NCI-H510A treated with DMSO at 0.1 percent for 48 hours (cell line): ENCODE data around the gene STRN3.
"Not testable (repeated sequence)": the region's sequence is repeated elsewhere in the genome, so short reads cannot be mapped to it uniquely, and the experiment has no call there.

Experiments
- DNase-seq: peaks from one replicate; lab custom pipeline; 2025; lab: John Stamatoyannopoulos, UW

STRN3 gene

DNA sequence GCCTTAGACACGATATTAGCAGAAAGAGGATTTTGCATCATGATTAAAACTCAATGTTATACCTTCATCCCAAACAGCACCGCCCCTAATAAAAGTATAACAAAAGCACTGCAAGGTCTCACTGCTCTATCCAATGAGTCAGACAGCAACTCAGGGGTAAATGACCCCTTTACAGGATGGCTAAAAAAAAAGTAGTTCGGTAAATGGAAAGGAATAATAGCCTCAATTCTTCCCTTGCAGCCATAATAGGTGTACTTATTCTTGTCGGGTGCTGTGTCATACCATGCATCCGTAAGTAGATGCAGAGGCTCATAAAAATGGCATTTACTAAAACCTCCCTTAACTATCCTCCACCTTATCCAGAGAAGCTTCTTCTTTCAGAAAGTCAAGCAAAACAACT lies 54.6 kb downstream of the STRN3 start:
- DNase-seq = no peak

- not testable (repeated sequence) for DNase-seq
Measured at GRCh38 chr14:30969796-30970195, 56.4 kb downstream of the STRN3 start.

GRCh38 chr14:30967364-30968098 lies 58.6 kb downstream of the STRN3 start:
- not testable (repeated sequence) for DNase-seq

DNA sequence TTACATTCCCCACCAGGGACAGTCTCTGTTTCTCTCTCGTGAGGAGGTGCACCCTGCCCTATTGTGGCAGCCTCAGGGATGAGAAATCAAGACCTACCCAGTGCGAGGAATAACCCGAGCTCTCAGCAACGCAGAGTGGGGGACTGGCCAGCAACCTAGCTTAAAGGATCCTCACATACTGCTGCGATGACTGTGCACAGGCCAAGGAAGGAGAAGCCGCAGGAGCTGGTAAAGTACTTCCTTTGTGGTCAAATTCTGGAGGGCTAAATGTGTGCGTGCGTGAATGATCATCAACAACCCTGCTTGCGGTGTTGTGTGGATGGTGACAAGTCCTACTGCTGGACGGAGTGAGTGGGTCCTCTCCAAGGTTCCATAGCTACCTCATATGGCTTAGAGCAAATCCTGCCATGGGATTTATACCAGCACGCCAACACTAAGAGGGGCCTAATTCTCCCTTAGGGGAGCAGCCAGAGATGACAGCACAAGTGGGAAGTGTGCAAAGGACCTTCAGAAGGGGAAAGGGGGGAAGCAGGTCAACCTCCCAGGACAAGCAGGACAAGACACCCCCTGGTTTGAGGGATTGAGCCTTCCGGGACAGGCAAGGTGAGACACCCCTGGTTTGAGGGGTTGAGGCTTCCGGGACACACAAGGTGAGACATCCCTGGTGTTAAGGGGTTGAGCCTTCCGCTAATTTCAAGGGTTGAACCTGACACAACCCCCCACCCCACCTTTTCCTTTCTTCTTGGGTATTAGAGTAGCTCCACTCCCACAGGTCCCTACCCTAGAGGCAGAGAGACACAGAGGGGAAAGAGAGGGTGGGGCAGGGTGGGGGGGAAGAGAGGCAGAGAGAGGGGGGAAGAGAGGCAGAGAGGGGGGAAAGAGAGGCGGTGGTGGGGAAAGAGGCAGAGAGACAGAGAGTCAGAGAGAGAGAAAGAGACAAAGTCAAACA lies 59.5 kb downstream of the STRN3 start:
- no peak for DNase-seq

- DNase-seq = not testable (repeated sequence)
Measured at GRCh38 chr14:30965861-30966260, 60.3 kb downstream of the STRN3 start.

DNA sequence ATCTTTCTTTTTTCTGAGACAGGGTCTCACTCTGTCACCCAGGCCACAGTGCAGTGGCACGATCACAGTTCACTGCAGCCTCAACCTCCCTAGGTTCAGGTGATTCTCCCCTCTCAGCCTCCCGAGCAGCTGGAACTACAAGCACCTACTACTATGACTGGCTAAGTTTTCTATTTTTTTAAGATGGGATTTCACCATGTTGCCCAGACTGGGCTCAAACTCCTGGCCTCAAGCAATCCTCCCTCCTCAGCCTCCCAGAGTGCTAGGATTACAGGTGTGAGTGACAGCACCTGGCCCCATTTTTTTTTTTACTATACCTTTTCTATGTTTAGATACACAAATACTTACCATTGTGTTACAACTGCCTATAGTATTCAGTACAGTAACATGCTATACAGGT lies 63.6 kb downstream of the STRN3 start:
- not testable (repeated sequence) for DNase-seq

DNA sequence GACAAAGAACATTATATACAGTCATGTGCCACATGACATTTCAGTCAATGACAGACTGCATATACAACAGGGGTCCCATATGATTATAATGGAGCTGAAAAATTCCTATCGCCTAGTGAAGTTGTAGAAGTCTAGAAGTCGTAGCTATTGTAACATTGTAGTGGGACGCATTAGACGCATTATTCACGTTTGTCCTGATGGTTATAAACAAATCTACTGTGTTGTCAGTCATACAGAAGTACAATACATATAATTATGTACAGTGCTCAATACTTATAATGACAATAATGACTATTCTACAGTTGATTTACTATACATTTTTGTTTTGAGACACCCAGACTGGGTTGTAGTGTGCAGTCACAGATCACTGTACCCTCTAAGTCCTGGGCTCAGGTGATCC lies 64.8 kb downstream of the STRN3 start:
- DNase-seq = no peak

- DNase-seq = no peak
Measured at GRCh38 chr14:30960216-30960615, 66.0 kb downstream of the STRN3 start.

DNA sequence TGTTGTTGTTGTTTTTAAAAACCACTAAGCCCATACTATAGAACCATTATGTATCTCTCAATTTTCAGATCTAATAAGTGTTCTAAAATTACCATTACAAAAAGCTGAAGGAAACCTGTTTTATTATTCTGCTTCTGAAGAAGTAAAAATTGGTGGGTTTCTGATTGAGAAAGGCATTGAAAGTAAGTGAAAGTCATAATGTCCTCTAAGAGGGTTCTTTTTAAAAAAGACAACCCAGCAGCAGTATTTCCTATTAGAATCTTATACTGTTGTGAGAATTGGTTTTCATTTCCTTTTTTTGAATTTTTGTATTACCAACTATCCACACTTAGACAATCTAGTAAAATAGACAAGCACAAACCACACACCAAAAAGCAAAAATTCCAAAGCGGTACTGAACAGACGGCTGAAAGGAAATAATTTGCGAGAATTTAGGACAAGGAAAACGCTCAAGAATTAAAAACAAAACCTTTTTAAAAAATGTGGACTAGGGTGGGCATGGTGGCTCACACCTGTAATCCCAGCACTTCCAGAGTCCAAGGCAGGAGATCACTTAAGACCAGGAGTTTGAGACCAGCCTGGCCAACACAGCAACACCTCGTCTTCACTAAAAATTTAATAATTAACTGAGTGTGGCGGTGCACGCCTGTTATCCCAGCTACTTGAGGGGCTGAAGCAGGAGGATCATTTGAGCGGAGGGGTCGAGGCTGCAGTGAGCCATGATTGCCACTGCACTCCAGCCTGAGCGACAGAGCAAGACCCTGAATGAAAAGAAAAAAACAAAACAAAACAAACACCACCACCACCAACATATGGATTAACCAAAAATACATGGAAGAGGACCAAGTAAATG lies 67.4 kb downstream of the STRN3 start:
- no peak for DNase-seq

DNA sequence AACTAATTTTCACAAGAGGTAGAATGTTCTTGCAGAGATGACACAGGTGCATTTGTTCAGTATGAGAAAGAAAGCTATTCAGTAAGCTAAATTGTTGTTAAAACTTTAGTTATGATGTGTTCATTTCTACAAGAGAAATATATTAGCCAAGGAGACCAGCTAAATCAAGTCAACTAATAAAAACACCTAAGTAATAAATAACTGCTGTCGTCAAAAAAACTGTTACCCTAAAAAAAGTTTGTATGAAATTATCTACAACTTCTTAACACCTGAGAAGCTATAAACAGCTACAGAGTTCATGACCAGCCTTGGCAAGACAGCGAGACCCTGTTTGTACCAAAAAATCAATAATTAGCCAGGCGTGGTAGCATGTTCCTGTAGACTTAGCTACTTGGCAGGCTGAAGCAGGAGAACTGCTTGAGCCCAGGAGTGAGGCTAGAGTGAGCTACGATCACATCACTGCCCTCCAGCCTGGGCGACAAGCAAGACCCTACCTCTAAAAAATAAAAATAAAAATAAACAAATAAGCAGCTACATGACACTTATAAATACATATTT lies 68.3 kb downstream of the STRN3 start:
- no peak for DNase-seq

GRCh38 chr14:30949651-30950050 lies 76.5 kb downstream of the STRN3 start:
- DNase-seq = no peak

GRCh38 chr14:30943694-30944093 lies 82.5 kb downstream of the STRN3 start:
- DNase-seq = no peak

- DNase-seq = no peak
Measured at GRCh38 chr14:30940886-30941285, 85.3 kb downstream of the STRN3 start.

- no peak for DNase-seq
Measured at GRCh38 chr14:30938617-30939016, 87.6 kb downstream of the STRN3 start.

DNA sequence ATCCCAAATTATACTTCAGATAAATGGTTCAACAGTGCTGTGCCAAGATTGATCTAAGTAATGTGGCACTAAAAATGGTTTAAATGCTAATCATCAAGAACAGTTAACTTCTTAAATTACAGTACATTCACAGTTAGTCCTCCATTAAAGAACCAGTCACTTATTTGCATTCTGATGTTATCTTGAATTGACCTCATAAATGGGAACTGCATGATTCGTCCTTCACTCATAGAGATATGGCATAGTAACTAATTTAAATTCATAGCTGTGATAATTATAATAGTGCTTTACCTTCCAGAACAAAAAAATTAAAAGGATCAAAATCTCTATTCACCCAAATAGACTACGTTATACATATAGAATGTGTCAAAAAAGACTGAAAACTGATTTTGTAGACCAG lies 90.7 kb downstream of the STRN3 start:
- no peak for DNase-seq

DNA sequence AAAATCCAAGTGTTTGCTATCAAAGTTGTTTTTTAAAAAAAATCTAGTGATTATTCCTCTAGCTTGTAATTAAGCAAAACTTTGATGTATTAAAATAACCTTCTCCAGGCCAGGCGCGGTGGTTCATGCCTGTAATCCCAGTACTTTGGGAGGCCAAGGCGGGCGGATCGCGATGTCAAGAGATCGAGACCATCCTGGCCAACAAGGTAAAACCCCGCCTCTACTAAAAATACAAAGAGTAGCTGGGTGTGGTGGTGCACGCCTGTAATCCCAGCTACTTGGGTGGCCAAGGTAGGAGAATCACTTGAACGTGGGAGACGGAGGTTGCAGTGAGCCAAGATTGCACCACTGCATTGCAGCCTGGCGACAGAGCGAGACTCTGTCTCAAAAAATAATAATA lies 92.2 kb downstream of the STRN3 start:
- DNase-seq = not testable (repeated sequence)

DNA sequence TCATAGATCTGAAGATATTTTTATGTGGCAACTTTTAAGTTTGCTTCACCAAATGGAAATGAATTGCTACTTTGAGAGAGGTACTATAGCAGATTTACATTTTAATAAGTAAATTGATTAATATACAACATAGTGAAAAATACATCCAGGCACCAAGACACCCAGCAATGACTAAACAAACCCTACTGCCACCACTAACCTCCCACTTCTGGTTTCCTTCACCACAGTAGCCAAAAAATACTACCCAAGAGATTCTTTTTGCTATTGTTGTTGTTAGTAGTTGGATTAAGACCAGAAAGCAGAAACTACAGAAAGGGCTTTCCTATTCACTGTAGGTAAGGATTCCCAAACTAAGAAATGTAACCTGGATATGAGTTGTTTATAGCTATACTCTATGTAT lies 97.7 kb downstream of the STRN3 start:
- DNase-seq = no peak

GRCh38 chr14:30925254-30925653 lies 100.9 kb downstream of the STRN3 start:
- no peak for DNase-seq

- no peak for DNase-seq
Measured at GRCh38 chr14:30921788-30922187, 104.4 kb downstream of the STRN3 start.

DNA sequence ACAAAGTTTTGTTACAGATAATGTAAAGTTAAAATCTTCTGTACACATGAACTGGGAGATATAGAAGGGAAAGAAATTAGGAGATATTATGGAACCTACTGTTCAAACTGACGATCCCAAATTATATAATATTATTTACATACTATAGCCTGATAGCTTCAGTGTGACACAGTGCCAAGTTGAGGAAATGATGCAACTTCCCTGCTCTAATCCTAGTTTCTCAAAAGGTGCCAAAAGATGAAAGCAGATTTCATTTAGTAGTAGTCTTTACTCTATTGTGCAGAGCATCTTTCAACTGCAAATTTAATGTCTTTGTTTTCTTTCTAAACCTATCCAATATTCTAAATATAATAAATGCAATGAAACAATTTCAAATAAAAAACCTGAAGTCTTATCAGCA lies 104.9 kb downstream of the STRN3 start:
- DNase-seq = no peak

- no peak for DNase-seq
Measured at GRCh38 chr14:30915596-30915995, 110.6 kb downstream of the STRN3 start.

DNA sequence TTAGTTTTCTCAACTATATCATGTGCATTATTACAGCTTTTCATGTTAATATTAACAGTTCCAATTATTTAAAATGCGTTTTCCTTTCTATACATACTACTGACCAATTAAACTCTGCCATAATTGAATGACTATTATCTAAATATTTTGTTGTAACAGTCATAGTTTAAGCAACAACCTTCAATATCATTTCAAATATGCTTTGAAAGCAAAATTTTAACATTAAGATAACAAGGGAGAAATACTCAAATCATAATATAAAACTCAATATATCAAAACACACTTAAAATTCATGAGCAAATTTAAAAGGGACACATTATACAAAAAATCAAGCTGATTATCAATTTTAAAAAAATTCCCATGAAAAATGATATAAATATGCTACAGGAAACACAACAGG lies 111.4 kb downstream of the STRN3 start:
- no peak for DNase-seq
